H7 (cell line): ENCODE measurements around the gene CFAP99. TPM values are rescaled to one million over a fixed set of nuclear protein-coding genes. Genes with fewer than 3 reads are reported as not detected.
"Not testable (repeated sequence)": the region's sequence is repeated elsewhere in the genome, so short reads cannot be mapped to it uniquely, and the experiment has no call there.

Experiments used
- DNase-seq: peaks from one replicate; pipeline ENCODE4 v3.0.0; 2012
- H3K27me3 ChIP-seq: 2 replicates; pipeline ENCODE4 v1.6.0; 2011; ENCODE audit warnings: mild to moderate bottlenecking, low read length; ENCODE audit not compliant: control insufficient read depth, insufficient read depth
- H3K36me3 ChIP-seq: replicated peaks from 2 replicates; pipeline ENCODE4 v1.5.1; 2011; ENCODE audit warnings: low read length; ENCODE audit not compliant: control insufficient read depth, insufficient read depth
- H3K4me3 ChIP-seq: 2 replicates; pipeline ENCODE4 v1.5.1; 2011; ENCODE audit warnings: low read depth, mild to moderate bottlenecking, control low read depth, low read length, moderate library complexity; ENCODE audit not compliant: insufficient read depth
- total RNA-seq: library from RNA; depleted of rRNA; stranded (reverse); fragments of >200 nt; shearing (Covaris generic); gene quantifications from 2 replicates; pipeline ENCODE4 v1.2.3, GENCODE V29; 2014

Gene CFAP99
- total RNA-seq, 1 experiment from 2014 or later, result not detected

GRCh38 chr4:2424581-2424980 lies 5.8 kb downstream of the CFAP99 start:
- no peak overlapping the region for H3K4me3 ChIP-seq
- no peak for DNase-seq
- no peaks in the 10 kb centered on the region for H3K36me3 ChIP-seq
- peaks cover 17% of the 10 kb centered on the region for H3K27me3 ChIP-seq

- Histone ChIP-seq H3K36me3 (no peaks in the 10 kb centered on the region), H3K4me3 (no peak overlapping the region), H3K27me3 (peaks cover 8% of the 10 kb centered on the region)
- no peak for DNase-seq
Measured at GRCh38 chr4:2425386-2426068, 6.8 kb downstream of the CFAP99 start.

- Histone ChIP-seq H3K36me3 (no peaks in the 10 kb centered on the region), H3K4me3 (no peak overlapping the region), H3K27me3 (peaks cover 3% of the 10 kb centered on the region; the same call in 1 of the 2 replicates)
- DNase-seq, result no peak
Measured at GRCh38 chr4:2426069-2426397, 7.3 kb downstream of the CFAP99 start.

- 0 out of 2 replicates have a peak, but pooled peaks cover 1% of the 10 kb centered on the region for H3K27me3 ChIP-seq
- no peaks in the 10 kb centered on the region for H3K36me3 ChIP-seq
- no peak for DNase-seq
- no peak overlapping the region for H3K4me3 ChIP-seq
Measured at GRCh38 chr4:2426711-2427275, 8.0 kb downstream of the CFAP99 start.

- H3K27me3 ChIP-seq, result no peaks in the 10 kb centered on the region
- no peaks in the 10 kb centered on the region for H3K36me3 ChIP-seq
- no peak overlapping the region for H3K4me3 ChIP-seq
- no peak for DNase-seq
Measured at GRCh38 chr4:2427383-2428334, 8.9 kb downstream of the CFAP99 start.

- Histone ChIP-seq H3K4me3 (no peak overlapping the region), H3K36me3 (no peaks in the 10 kb centered on the region), H3K27me3 (no peaks in the 10 kb centered on the region)
- no peak for DNase-seq
Measured at GRCh38 chr4:2428496-2429213, 9.9 kb downstream of the CFAP99 start.

GRCh38 chr4:2429945-2430757 lies 11.4 kb downstream of the CFAP99 start:
- not testable (repeated sequence) for DNase-seq, H3K4me3 ChIP-seq, H3K27me3 ChIP-seq, H3K36me3 ChIP-seq

- Histone ChIP-seq H3K4me3 (no peak overlapping the region), H3K36me3 (no peaks in the 10 kb centered on the region), H3K27me3 (no peaks in the 10 kb centered on the region)
- DNase-seq, result no peak
Measured at GRCh38 chr4:2432004-2432403, 13.2 kb downstream of the CFAP99 start.

- Histone ChIP-seq H3K36me3 (no peaks in the 10 kb centered on the region), H3K4me3 (no peak overlapping the region), H3K27me3 (no peaks in the 10 kb centered on the region)
- DNase-seq, result no peak
Measured at GRCh38 chr4:2432991-2433530, 14.3 kb downstream of the CFAP99 start.

- DNase-seq, result no peak
- Histone ChIP-seq H3K27me3 (no peaks in the 10 kb centered on the region), H3K36me3 (no peaks in the 10 kb centered on the region), H3K4me3 (no peak overlapping the region)
Measured at GRCh38 chr4:2433609-2434350, 15.0 kb downstream of the CFAP99 start.

GRCh38 chr4:2434420-2434819 lies 15.7 kb downstream of the CFAP99 start:
- Histone ChIP-seq H3K27me3 (no peaks in the 10 kb centered on the region), H3K36me3 (no peaks in the 10 kb centered on the region), H3K4me3 (no peak overlapping the region)
- no peak for DNase-seq

GRCh38 chr4:2436301-2436700 lies 17.5 kb downstream of the CFAP99 start:
- Histone ChIP-seq H3K4me3 (no peak overlapping the region), H3K27me3 (no peaks in the 10 kb centered on the region), H3K36me3 (no peaks in the 10 kb centered on the region)
- DNase-seq, result no peak
